NCI-H345 treated with DMSO at 0.1 percent for 48 hours (cell line): ENCODE results near the gene ABHD10.

Source experiments
- DNase-seq: peaks from one replicate; lab custom pipeline; 2025; ENCODE audit not compliant: unreplicated experiment; lab: John Stamatoyannopoulos, UW

ABHD10 gene

GRCh38 chr3:111963424-111963823, 15.4 kb upstream of the ABHD10 start:
- no peak for DNase-seq

- DNase-seq: no peak
Observed at GRCh38 chr3:111965484-111965883, 13.3 kb upstream of the ABHD10 start.

GRCh38 chr3:111967068-111967467, 11.8 kb upstream of the ABHD10 start:
- DNase-seq: no peak

- peak; percentile 57 for DNase-seq
Observed at GRCh38 chr3:111967651-111968274, 11.1 kb upstream of the ABHD10 start.

- no peak for DNase-seq
Observed at GRCh38 chr3:111968319-111969054, 10.3 kb upstream of the ABHD10 start.

GRCh38 chr3:111970376-111970775, 8.4 kb upstream of the ABHD10 start:
- DNase-seq: no peak

- no peak for DNase-seq
Observed at GRCh38 chr3:111971533-111972130, 7.2 kb upstream of the ABHD10 start.

GRCh38 chr3:111972891-111973290, 5.9 kb upstream of the ABHD10 start:
- DNase-seq: no peak

- no peak for DNase-seq
Observed at GRCh38 chr3:111975131-111975530, 3.7 kb upstream of the ABHD10 start.

GRCh38 chr3:111976254-111976653, 2.6 kb upstream of the ABHD10 start:
- peak; percentile 0 for DNase-seq

- peak; percentile 4 for DNase-seq
Observed at GRCh38 chr3:111979434-111980038, 710 bp downstream of the ABHD10 start.

- no peak for DNase-seq
Observed at GRCh38 chr3:111980716-111981456, 2.1 kb downstream of the ABHD10 start.

- no peak for DNase-seq
Observed at GRCh38 chr3:111981457-111981763, 2.6 kb downstream of the ABHD10 start.

GRCh38 chr3:111984636-111985298, 5.9 kb downstream of the ABHD10 start:
- no peak for DNase-seq

- DNase-seq: no peak
Observed at GRCh38 chr3:111986800-111987199, 8.0 kb downstream of the ABHD10 start.

- peak; percentile 39 for DNase-seq
Observed at GRCh38 chr3:111989061-111989678, 10.3 kb downstream of the ABHD10 start.

- no peak for DNase-seq
Observed at GRCh38 chr3:111993038-111993437, 14.2 kb downstream of the ABHD10 start.

- peak; percentile 53 for DNase-seq
Observed at GRCh38 chr3:111998636-111999483, 20.0 kb downstream of the ABHD10 start, which contains the start of gene TAGLN3. Gene TAGLN3, plus strand, starts transcription at chr3:111998922. Its CDS starts 501 bp downstream, at chr3:111999423.
